Measurements from ENCODE around the gene PSMD12.
"Not testable (repeated sequence)": the region's sequence is repeated elsewhere in the genome, so short reads cannot be mapped to it uniquely, and the experiment has no call there.

PSMD12 gene

DNA sequence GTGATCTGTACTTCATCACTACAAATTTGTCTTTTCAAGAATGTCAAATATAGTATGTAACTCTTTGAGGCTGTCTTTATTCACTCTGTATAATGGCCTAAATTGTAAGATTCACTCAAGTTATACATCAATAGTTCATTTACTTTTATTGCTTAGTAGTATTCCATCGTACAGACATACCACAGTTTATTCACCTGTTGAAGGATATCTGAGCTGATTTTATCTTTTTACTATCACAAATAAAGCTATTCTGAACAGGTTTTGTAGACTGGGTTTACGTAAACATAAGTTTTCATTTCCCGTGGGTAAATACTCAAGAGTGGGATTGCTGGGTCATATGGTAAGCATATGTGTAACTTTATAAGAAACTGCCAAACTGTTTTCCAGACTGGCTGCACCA is 18.6 kb downstream of the PSMD12 start:
- Mint-ChIP-seq H3K4me3 (no peak overlapping the region), H3K9me3 (peaks cover 3% of the 10 kb centered on the region), H3K27me3 (ENCODE audit: low read depth, poor library complexity) (no peaks in the 10 kb centered on the region), H3K27ac (no peak overlapping the region), H3K36me3 (ENCODE audit: low read depth) (peaks cover 83% of the 10 kb centered on the region), H3K4me1 (no peaks in the 10 kb centered on the region)
- TF ChIP-seq, protein P1, sequence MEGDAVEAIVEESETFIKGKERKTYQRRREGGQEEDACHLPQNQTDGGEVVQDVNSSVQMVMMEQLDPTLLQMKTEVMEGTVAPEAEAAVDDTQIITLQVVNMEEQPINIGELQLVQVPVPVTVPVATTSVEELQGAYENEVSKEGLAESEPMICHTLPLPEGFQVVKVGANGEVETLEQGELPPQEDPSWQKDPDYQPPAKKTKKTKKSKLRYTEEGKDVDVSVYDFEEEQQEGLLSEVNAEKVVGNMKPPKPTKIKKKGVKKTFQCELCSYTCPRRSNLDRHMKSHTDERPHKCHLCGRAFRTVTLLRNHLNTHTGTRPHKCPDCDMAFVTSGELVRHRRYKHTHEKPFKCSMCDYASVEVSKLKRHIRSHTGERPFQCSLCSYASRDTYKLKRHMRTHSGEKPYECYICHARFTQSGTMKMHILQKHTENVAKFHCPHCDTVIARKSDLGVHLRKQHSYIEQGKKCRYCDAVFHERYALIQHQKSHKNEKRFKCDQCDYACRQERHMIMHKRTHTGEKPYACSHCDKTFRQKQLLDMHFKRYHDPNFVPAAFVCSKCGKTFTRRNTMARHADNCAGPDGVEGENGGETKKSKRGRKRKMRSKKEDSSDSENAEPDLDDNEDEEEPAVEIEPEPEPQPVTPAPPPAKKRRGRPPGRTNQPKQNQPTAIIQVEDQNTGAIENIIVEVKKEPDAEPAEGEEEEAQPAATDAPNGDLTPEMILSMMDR (IDR thresholded peaks at IDR 0.05), result no peak
- no peak for DNase-seq

DNA sequence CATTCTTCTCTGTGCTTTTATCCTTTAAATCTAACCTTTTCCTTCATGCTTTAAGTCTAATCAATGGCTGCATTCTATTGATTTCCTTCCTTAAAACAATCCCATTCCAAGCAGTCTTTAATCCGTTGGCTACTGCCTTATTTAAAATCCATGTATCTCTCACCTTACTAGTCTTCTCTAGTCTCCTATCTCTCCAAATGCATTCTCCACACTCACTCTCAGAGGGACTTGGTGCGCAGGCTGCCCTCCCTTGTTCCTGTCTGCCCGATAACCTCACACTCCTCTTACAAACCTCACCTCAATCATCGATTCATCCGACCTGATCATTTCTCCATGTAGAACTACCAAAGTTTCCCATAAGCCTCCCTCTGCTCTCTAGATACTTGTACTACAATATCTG is 23.1 kb downstream of the PSMD12 start:
- H3K9me3 Mint-ChIP-seq, result no peaks in the 10 kb centered on the region
- no peaks in the 10 kb centered on the region for H3K27me3 Mint-ChIP-seq (ENCODE audit: low read depth, poor library complexity)
- no peaks in the 10 kb centered on the region for H3K4me1 Mint-ChIP-seq
- TF ChIP-seq, protein P1 (IDR thresholded peaks at IDR 0.05), result no peak
- H3K27ac Mint-ChIP-seq, result peak overlapping the region; percentile 0
- DNase-seq, result no peak
- H3K4me3 Mint-ChIP-seq, result no peak overlapping the region
- peaks cover 91% of the 10 kb centered on the region for H3K36me3 Mint-ChIP-seq (ENCODE audit: low read depth)

DNA sequence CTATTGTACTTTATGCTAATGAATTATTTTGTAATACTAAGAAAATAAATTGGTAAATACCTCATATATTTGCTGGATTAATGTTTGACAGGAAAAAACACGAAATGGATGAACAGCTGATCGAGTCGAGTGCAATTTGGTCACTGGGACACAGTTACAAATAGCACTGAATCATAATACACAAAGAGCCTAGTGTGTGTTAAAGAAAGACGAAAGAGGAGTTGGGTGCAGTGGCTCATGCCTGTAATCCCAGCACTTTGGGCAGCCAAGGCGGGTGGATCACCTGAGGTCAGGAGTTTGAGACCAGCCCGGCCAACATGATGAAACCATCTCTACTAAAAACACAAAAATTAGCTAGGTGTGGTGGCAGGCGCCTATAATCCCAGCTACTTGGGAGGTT is 28.0 kb downstream of the PSMD12 start:
- H3K36me3 Mint-ChIP-seq (ENCODE audit: low read depth), result peaks cover 65% of the 10 kb centered on the region
- DNase-seq; H3K27me3 Mint-ChIP-seq (ENCODE audit: low read depth, poor library complexity); H3K9me3 Mint-ChIP-seq; H3K4me3 Mint-ChIP-seq; H3K27ac Mint-ChIP-seq; H3K4me1 Mint-ChIP-seq: not testable (repeated sequence)

DNA sequence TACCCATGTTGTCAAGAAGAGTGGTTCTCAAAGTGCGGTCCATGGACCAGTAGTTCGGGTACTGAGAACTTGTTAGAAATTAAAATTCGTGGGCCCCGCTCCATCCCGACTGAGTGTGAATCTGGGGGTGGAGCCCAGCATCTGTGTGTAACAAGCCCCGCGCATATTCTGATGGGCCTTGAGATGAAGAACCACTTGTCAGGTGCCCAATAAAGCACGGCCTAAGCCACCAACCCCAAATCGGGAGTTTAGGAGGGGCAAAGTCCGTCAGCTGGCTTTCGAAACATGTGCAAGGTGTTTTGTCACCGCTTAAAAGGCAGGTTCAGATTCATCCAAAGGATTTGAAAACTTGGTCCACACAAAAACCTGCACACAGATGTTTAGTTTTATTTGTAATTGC is 29.5 kb downstream of the PSMD12 start:
- Mint-ChIP-seq H3K4me1 (peaks cover 6% of the 10 kb centered on the region), H3K4me3 (no peak overlapping the region), H3K9me3 (no peaks in the 10 kb centered on the region), H3K27ac (no peak overlapping the region), H3K27me3 (ENCODE audit: low read depth, poor library complexity) (peaks cover 6% of the 10 kb centered on the region), H3K36me3 (ENCODE audit: low read depth) (peaks cover 50% of the 10 kb centered on the region)
- no peak for DNase-seq
- TF ChIP-seq, protein P1 (IDR thresholded peaks at IDR 0.05), result no peak

DNA sequence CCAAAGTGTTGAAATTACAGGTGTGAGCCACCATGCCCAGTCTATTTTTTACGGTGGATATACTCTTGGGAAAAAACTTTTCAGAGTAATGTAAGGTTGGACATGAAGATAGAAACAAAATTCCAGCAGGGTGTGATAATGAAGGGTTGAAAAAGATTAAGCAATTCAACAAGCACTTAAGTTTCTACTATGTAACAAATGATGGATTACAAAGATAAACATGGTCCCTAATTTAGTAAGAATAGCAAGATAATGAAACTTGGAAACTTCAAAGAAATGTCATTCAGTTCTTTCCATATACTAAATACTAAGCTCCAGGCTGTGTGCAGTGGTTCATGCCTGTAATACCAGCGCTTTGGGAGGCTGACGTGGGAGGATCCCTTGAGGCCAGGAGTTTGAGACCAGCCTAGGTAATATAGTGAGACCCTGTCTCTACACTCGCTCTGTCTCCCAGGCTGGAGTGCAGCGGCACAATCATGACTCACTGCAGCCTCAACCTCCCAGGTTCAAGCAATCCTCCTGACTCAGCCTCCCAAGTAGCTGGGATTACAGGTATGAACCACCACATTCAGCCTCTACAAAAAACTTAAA is 31.0 kb downstream of the PSMD12 start:
- no peak for DNase-seq
- Mint-ChIP-seq H3K4me3 (no peak overlapping the region), H3K27ac (no peak overlapping the region), H3K36me3 (ENCODE audit: low read depth) (peaks cover 35% of the 10 kb centered on the region), H3K9me3 (no peaks in the 10 kb centered on the region), H3K4me1 (peaks cover 6% of the 10 kb centered on the region), H3K27me3 (ENCODE audit: low read depth, poor library complexity) (peaks cover 13% of the 10 kb centered on the region)
- TF ChIP-seq, protein P1 (IDR thresholded peaks at IDR 0.05), result no peak

DNA sequence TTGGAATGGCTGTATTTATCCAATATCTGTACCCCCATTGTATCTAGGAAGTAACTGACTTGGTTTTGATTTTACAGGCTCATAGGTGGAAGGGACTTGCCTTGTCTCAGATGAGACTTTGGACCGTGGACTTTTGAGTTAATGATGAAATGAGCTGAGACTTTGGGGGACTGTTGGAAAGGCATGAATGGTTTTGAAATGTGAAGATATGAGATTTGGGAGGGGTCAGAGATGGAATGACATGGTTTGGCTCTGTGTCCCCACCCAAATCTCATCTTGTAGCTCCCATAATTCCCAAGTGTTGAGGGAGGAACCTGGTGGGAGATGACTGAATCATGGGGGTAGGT is 34.2 kb downstream of the PSMD12 start:
- H3K36me3 Mint-ChIP-seq (ENCODE audit: low read depth); H3K9me3 Mint-ChIP-seq; DNase-seq; H3K4me3 Mint-ChIP-seq; H3K4me1 Mint-ChIP-seq; H3K27ac Mint-ChIP-seq: not testable (repeated sequence)
- peaks cover 17% of the 10 kb centered on the region for H3K27me3 Mint-ChIP-seq (ENCODE audit: low read depth, poor library complexity)

DNA sequence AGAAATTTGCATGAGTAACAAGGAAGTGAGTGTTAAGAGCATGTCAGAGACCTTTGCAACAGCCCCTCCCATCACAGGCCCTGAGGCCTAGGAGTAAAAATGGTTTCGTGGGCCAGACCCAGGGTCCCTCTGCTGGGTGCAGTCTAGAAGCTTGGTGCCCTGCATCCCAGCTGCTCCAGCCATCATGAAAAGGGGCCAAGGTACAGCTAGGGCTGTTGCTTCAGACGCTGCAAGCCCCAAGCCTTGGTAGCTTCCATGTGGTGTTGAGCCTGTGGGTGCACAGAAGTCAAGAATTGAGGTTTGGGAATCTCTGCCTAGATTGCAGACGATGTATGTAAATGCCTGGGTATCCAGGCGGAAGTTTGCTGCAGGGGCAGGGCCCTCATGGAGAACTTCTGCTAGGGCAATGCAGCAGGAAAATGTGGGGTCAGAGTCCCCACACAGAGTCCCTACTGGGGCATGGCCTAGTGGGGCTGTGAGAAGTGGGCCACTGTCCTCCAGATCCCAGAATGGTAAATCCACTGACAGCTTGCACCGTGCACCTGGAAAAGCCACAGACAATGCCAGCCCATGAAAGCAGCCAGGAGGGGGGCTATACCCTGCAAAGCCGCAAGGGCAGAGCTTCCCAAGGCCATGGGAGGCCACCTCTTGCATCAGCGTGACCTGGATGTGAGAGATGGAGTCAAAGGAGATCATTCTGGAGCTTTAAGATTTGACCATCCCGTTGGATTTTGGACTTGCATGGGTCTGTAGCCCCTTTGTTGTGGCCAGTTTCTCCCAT is 34.8 kb downstream of the PSMD12 start:
- not testable (repeated sequence) for DNase-seq, H3K27ac Mint-ChIP-seq

More for the DNA sequence above, 34.8 kb downstream of the PSMD12 start:
- H3K9me3 Mint-ChIP-seq; H3K4me3 Mint-ChIP-seq; H3K4me1 Mint-ChIP-seq; H3K36me3 Mint-ChIP-seq (ENCODE audit: low read depth): not testable (repeated sequence)
- H3K27me3 Mint-ChIP-seq (ENCODE audit: low read depth, poor library complexity), result peaks cover 17% of the 10 kb centered on the region

Measured in nephron progenitor cell (in vitro differentiated cells).